Stimulated activated CD8-positive, alpha-beta memory T cell treated with anti-CD3 and anti-CD28 coated beads, Interleukin-2, amount 100 ng/mL, for 1 hour (primary cell): ENCODE measurements around the gene NEK6.
A peak's percentile ranks its signal among the peaks of the same experiment; 100 is the strongest.

Experiments
- DNase-seq, 2 donors: peaks; one replicate each; pipeline ENCODE4 v3.0.0-alpha.2; 2020; ENCODE audit warnings: low read depth in 2 of 2

NEK6 gene

GRCh38 chr9:124257844-124258606 lies at the start of gene NEK6:
Gene NEK6 (plus strand): TSS chr9:124257949. CDS start chr9:124301965, 44,016 bp downstream.
- peak in 1 of 2 donors; percentile 13 for DNase-seq

GRCh38 chr9:124208571-124208970 lies 49.2 kb upstream of the NEK6 start:
- DNase-seq: no peak

GRCh38 chr9:124209279-124209678 lies 48.5 kb upstream of the NEK6 start:
- DNase-seq: no peak

DNA sequence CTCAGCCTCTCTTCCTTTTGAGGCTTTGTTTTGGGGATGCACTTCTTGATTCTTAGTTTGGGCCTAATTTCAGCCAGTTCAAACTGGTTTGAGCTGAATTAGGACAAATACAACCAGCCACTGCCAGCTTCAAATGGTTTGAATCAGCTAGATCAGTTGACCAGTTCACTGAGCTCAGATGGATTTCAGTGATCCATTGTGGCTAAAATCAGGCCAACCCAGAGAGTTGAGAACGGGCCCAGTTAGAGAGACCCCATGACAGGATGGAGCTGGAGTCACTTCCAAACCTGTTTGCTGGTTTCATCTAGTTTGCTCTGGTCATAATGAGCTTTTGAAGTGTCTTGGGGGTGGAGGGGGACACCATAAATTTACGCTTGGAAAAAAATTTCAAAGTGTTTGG lies 48.0 kb upstream of the NEK6 start:
- DNase-seq: no peak

- DNase-seq: no peak
These were observed 47.1 kb upstream of the NEK6 start for GRCh38 chr9:124210697-124211096.

DNA sequence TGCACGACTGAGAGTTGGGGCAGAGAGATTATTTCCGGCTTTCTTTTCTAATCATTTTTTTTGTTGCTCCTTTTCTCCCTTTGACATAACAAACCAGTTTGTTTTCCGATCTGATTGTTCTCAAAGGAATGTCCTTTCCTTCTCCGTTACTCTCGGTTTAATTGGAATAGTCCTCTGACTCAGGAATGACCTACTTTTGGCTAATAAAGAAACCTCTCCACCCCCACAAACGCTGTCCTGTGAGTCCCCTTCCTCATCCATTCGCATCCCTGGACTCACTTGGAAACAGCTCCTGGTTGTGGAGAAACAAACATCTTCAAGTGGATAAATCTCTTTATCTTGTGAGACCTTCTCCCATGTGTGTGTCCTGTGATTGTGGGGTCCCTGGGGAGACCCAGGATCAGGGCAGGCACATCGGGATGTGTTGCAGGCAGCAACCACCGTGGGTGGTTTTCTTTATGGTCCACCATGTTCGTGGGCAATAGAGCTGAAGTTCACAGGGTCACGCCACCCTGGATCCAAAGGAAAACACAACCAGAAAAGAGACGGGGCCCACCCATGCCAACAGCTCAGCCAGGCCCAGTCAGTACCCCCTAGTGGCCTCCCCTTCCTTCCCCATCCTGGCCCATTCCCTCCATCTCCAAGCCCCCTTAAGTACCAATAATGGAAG lies 45.2 kb upstream of the NEK6 start:
- DNase-seq: no peak

GRCh38 chr9:124213396-124213795 lies 44.4 kb upstream of the NEK6 start:
- no peak for DNase-seq

- no peak for DNase-seq
These were observed 43.6 kb upstream of the NEK6 start for GRCh38 chr9:124214116-124214515.

- no peak for DNase-seq
These were observed 43.0 kb upstream of the NEK6 start for GRCh38 chr9:124214596-124215367.

DNA sequence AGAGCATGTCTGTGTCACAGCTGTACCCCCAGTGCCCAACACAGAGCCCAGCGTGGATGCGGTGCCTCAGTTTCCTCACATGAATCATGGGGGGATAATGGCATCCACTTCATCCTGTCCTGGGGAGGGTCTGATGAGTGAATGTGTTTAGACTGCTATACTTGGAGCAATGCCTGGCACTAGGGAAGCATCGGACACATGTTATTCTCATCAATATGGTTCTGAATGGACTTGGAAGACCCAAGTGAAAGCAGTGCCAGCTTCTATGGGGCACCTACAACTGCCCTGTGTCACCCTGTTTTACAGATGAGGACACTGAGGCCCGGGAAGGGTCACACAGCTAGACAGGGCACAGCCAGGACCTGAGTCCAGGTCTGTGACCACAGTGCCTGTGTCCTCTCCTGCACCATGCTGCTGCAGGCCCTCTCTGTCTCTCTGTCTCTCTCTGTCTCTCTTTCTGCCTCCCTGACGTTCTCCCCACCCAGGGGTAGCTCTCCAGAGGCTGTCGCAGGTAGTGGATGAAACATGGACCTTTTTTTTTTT lies 42.3 kb upstream of the NEK6 start:
- no peak for DNase-seq

- no peak for DNase-seq
These were observed 41.8 kb upstream of the NEK6 start for GRCh38 chr9:124215956-124216355.

GRCh38 chr9:124216474-124217176 lies 41.1 kb upstream of the NEK6 start:
- no peak for DNase-seq

DNA sequence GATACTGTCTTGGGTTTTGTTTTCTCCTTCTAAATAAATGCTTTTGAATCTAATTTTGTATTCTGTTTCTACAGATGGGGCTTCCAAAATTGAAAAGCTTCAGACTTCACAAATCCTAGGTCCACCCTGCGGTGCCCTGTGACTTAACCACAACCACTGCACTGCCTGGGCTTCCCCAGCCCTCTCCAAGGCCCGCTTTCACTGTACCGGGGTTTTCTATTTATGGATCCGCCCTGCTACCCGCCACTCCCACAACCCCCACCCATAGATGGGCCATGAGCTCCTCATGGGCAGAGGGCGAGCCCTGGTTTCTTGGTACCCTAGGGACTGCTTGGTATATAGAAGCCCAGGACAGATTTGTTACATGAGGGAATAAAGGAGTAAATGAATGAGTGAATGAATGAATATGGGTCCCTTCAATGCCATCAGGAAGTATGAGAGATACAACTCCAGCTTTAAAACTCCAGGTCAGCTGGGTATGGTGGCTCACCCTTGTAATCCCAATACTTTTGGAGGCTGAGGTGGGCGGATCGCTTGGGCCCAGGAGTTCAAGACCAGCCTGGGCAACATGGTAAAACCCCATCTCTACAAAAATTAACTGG lies 39.8 kb upstream of the NEK6 start:
- DNase-seq: no peak

GRCh38 chr9:124218438-124218982 lies 39.2 kb upstream of the NEK6 start:
- DNase-seq: no peak

- no peak for DNase-seq
These were observed 38.7 kb upstream of the NEK6 start for GRCh38 chr9:124218987-124219461.

GRCh38 chr9:124220946-124221451 lies 36.8 kb upstream of the NEK6 start:
- no peak for DNase-seq

DNA sequence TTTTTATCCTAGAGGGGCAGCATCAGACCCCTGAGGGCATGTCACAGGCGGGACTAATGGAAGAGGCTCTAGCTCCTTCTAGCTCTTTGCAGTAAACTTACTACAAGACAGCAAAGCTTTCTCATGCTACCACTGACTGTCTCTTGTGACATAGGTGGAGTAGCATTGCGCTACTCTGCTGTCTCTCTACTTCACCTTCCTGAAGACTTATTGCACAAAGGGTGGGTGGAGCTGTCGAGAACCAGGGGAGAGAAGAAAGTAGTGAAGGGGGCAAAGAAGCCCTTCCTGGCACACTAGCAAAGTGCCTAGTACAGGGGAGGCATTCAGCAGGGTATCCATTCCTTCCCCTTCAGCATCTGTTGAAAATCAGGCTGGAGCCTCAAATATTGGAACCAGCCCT lies 36.1 kb upstream of the NEK6 start:
- DNase-seq: no peak

GRCh38 chr9:124222109-124222508 lies 35.6 kb upstream of the NEK6 start:
- no peak for DNase-seq

- DNase-seq: no peak
These were observed 34.6 kb upstream of the NEK6 start for GRCh38 chr9:124222918-124223720.

DNA sequence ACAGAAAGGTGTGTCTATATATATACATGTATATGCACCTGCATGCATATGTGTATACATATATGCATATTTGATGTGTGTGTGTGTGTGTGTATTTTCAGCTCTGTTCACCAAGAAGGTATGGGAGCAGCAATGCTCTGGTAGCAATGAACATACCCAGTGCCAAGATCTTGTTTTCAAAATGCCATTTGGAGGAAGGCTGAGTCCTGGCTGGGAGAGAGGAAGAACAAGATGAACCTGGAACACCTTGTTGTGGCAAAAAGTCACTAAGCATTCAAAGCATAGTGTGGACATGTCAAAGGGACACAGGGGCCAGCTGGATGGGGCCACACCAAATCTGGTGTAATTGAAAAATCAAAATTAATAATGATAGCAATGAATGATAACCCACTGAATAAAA lies 31.8 kb upstream of the NEK6 start:
- no peak for DNase-seq
